UCSD-AML1 (cell line): ENCODE data around the gene HIRIP3.
"Not testable (repeated sequence)": the region's sequence is repeated elsewhere in the genome, so short reads cannot be mapped to it uniquely, and the experiment has no call there.

Experiments used
- DNase-seq: peaks from one replicate; lab custom pipeline; 2025; ENCODE audit not compliant: unreplicated experiment; lab: John Stamatoyannopoulos, UW

The HIRIP3 gene, protein sequence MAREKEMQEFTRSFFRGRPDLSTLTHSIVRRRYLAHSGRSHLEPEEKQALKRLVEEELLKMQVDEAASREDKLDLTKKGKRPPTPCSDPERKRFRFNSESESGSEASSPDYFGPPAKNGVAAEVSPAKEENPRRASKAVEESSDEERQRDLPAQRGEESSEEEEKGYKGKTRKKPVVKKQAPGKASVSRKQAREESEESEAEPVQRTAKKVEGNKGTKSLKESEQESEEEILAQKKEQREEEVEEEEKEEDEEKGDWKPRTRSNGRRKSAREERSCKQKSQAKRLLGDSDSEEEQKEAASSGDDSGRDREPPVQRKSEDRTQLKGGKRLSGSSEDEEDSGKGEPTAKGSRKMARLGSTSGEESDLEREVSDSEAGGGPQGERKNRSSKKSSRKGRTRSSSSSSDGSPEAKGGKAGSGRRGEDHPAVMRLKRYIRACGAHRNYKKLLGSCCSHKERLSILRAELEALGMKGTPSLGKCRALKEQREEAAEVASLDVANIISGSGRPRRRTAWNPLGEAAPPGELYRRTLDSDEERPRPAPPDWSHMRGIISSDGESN

DNA sequence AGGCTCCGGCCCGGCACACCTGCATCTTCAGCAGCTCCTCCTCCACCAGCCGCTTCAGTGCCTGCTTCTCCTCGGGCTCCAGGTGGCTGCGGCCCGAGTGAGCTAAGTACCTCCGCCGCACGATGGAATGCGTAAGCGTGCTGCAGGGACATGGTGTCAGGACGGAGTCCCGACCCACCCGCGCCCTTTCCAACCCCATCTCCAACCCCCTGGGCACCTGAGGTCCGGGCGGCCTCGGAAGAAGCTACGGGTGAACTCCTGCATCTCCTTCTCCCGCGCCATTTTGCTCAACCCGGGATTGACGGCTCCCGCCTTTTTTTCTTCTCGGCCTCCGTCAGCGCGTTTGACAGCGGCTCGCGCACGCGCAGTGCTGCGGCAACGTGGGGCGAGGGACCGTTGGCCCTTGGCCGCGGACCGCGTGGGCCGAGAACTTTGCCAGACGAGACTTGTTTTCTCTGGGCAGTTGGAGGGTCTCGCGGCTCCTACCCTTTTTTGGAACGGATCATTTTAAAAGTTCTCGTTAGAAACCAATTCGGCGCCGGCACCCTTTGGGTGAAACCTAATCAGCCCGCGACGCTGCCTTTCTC lies at the start of gene HIRIP3:
HIRIP3 (minus strand) TSS at position 294 of the 587 bp plus-strand sequence; CDS start at position 282, 12 bp downstream.
- DNase-seq, result peak; percentile 83

DNA sequence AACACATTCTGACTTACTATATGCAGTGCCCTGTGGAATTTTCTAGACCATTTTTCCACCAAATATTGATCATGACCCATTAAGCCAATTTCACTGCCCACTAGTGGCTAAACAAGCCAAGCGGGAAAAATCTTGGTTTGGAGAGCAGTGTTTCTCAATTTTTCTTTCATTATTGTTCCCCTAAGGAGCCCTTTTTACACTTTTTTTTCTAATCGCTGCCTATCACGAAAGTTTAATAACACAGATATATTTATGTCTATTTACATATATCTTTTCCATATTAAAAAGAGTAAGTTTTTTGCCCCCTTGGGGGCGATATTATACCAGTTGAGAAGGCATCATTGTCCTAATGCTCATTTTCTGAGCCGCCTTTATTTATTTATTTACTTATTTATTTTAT lies 46.4 kb upstream of the HIRIP3 start:
- no peak for DNase-seq

DNA sequence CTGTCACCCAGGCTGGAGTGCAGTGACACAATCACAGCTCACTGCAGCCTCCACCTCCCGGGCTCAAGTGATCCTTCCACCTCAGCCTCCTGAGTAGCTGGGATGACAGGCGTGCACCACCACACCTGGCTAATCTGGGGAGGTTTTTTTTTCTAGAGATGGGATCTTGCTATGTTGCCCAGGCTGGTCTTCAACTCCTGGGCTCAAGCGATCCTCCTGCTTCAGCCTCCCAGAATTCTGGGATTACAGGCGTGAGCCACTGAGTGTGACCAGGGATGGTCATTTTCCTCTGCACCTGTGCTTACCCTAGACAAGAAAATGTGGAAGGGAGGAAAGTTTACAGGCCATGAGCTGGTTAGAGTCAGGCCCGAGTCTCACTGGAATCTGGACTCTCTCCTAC lies 45.3 kb upstream of the HIRIP3 start:
- not testable (repeated sequence) for DNase-seq

DNA sequence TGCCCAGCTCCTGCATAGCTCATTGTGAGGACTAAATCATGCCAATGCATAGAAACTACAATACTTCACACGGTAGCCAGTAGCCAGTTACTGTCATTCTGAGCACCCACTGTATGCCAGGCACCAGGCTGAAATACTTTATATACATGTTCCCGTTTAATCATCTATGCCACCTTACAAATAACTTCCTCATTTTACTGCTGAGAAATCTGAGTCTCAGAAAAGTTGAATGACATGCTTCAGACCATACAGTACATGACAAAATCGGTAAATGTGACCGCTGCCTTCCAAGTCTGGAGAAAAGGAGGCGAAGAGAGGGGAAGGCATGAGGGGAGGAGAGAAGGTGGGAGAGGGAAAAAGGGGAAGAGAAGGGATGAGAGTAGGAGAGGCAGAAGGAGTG lies 44.8 kb upstream of the HIRIP3 start:
- DNase-seq, result no peak

DNA sequence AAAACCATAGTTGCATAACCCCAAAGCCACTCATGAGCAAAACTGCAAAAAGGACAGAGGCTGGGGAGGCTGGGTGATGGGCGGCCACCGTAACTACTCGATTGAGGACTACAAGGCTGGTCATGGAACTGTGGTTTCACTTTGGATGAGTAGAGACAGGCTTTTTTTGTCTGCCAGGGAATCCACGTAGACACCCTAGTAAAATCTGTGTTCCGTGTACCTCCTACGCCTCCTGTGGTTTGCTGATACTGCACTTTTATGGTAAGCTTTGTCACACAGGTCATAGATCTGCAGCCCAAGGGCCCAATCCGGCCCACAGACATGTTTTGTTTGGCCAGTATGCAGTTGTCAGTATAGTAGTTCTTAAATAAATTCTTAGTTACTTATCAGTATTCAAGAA lies 37.9 kb upstream of the HIRIP3 start:
- no peak for DNase-seq

DNA sequence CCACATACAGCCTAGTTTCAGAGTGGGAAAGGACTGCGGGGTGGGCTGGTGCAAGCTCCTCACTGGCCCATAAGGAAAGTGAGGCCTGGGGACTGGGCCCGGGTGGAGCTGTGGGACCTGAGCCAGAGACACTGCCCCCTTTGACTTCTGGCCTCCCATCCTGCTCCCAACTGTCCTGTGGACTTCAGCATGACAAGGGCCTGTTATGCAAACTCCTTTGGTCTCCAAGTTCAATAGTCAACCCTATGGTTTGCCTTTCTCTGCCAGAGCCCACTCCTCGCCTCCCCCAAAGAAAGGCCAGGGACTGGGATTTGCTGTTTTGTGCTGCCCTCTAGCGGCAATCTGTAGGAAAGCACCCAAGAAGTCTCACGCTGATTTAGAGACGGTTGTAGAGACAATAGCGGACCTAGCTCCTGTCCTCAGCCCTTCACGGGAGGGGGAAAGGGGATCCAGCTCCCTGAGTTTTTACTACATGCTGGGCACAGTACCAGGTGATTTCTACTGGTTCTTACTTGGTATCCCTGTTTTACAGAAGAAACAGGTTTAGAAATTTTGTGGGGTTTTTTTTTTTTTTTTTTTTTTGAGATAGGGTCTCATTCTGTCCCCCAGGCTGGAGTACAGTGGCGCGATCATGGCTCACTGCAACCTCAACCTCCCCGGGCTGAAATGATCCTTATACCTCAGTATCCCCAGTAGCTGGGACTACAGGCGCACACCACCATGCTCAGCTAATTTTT lies 36.8 kb upstream of the HIRIP3 start:
- DNase-seq, result peak; percentile 54

DNA sequence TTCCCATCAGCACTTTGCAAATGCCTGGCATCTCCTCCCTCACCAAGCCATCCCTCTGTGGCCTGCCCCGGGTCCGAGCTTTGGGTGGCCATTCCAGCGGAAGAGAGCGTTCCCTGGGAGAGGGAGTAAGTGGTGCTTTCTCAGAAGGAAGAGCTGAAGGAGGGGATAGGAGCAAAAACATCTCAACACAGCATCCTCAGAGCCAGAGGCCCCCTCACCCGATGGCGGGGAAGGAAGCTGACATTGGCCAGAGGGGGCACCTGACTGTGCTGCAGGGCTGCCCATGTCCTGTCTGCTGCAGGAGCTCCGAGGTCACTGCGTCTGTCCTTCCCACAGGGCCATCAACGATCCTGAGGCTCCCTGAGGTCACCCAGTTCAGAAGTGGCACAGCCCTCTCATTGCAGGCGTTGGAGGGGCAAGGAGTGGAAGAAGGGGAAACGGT lies 36.1 kb upstream of the HIRIP3 start:
- no peak for DNase-seq

DNA sequence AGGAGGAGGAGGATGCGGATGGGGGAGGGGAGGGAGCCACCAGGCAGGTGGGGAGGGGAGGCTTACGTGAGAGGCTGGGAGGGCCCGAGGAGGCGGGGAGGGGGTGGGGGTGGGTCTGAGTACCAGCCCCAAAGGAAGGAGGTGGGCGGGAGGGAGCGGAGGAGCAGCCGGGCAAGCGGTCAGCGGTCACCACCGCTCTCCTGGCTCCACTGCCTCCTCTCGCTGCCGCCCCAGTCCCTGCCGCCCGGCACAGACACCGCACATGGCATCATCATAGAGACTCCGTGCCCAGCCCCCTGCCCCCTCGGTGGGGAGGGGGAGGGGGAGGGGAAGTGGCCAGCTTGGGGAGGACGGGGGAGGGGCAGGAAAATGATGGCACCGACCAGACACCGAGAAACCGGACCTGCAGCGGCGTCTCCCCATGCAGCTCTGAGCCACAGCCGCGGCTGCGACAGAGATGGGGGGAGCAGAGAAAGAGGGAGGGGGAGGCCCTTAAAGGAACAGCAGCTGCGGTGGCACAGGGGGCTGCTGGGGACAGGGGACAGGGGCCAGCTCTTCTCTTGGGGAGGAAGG lies 35.5 kb upstream of the HIRIP3 start, which contains the start of gene TLCD3B:
TLCD3B (minus strand) TSS at position 431 of the 573 bp plus-strand sequence. CDS start 744 bp downstream, outside the sequence.
- DNase-seq, result no peak

DNA sequence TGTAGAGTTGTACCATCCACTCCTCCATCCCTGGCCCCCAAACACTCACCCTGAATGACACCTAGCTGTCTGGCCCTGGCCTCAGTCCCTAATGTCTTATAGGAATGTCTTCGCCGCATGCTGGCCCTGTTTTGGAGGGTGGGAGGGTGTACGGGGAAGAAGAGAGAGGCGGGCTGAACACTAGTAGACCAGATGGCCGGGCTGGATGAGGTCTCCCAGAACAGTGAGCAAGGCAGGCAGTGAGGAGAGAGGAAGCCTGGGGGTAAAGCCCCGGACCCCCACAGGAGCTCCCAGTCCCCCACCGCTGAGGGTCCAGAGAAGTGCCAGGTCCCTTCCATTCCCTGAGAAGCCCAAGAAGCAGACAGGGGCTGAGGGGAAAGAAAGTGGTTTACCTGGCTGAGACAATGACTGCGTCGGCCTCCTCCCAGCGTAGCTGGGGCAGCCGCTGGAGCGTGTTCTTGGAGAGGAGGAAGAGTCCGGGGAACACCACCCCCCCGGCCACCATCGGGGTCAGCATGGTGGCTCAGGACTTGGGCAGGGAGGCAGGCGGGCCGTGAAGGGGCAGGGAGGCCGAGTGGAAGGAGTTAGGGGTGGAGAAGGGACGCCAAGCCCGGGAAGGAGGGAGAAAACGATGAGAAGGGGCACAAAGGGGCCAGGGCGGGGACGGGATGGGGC lies 34.7 kb upstream of the HIRIP3 start:
- no peak for DNase-seq

DNA sequence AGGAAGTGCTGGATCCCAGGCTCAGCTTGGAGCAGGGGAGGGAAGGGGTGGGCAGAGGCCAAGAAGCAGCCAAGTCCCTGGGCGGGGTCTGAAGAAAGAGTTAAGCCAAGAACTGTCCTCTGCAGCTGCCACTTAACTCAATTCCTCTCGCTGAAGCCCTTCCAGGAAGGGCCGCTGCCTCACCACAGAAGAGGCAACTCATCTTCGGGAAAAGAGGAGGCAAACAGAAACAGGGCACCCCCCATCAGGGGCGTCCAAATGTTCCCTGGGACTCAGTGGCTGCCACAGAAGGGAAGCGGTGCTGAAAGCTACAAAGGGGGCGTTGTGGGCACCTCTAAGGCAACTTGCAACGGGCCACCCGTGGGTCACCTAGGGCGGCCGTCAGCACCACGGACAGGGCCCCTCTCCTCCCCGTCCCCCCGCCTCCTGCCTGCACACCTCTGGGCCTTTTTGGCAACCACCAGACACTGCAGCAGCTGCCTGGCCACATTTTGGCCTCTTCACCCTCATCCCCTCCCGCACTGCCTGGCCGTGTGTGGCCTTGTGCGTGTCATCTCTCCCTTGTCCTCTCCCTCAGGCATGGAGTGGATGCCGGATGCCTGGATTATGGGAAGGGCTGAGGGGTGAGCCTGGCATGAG lies 33.1 kb upstream of the HIRIP3 start:
- peak; percentile 48 for DNase-seq

DNA sequence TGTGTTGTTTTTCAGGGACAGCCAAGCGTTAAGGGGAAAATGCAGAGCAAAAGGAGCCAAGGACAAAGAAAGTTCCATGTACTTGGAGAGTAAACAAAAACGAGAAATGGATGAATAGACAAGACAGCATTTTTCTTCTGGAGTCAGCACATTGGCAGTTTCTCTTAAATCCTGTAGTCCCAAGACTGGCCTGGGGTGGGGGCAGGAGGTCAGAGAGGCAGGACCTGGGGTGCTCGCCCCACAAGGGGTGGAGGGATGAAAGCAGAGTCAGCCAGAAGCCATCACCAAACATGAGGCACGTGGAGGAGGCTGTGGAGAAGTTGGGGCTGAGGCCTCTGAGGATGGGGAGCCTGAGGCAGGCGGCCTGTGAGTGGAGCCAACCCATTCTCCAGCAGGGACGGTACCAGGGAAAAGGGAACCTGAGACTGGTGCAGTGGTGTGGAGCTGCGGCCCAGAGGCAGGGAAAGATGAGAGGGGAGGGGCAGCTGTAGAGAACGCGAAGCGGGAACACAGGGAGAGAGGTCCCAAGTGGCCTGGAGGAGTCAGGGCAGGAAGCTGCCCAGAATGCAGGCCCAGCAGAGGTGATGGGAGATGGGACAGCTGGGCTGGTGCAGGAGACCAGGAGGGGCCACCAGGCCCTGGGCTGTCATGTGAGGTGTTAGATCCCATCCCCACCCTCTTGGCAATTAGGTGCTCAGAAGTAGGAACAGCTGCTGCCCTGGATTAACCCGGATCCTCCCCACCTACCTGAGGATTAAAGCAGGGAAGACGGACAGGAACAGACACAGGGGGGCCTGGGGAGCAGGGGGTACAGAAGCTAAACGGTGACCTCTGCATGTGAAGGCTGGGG lies 32.4 kb upstream of the HIRIP3 start:
- no peak for DNase-seq

DNA sequence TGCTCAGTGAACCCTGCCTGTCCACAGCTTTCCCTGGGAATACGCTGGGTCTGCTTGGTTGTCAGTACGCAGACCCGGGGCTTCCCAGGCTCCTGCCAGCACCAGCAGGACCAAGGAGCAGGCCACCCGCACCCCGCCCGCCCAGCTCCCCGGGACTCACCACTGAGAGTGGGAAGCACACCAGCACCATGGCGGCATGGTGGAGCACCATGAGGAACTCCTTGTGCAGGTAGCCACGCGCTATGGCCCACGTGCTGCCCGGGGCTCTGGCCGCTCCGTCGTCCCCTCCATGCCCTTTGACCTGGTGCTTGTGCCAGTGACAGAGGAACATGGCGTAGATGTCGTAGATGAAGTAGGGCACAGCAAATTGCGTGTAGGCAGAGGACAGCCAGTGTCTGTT lies 31.0 kb upstream of the HIRIP3 start:
- DNase-seq, result no peak

DNA sequence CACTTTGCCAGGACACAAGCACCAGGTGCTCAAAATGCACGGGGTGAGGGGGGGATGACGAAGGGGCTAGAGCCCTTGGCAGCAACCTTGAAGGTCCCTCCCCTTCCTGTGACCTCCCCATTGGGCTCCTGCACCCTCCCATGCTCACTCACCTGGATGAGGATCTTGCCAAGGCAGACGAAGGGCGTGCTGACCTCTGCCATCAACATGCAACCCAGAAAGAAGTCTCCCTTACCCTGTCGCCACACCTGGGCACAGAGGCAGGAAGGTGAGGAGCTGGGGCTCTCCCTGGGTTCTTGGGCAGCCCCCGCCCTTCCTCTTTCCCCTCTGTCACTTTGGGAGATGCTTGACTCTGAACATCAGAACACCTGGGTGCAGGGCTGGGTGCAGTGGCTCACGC lies 30.2 kb upstream of the HIRIP3 start:
- no peak for DNase-seq

DNA sequence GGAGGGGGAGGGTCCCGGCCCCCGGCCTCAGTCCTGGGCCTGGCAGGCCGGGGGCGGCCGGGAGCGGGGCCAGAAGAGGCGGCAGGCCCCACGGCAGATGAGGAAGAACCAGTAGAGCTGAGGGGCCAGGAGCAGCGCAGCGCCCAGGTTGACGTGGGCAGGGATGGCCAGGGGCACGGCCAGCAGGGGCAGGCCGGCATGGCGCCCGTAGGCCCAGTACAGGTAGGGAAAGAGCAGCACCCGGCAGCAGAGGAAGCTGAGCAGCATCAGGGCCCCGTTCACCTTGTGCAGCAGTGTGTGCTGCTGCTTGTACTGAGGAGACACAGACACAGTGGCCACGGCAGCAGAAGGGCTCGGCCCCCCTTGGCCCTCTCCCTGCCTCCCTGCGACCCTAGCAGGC lies 29.7 kb upstream of the HIRIP3 start:
- DNase-seq, result no peak

DNA sequence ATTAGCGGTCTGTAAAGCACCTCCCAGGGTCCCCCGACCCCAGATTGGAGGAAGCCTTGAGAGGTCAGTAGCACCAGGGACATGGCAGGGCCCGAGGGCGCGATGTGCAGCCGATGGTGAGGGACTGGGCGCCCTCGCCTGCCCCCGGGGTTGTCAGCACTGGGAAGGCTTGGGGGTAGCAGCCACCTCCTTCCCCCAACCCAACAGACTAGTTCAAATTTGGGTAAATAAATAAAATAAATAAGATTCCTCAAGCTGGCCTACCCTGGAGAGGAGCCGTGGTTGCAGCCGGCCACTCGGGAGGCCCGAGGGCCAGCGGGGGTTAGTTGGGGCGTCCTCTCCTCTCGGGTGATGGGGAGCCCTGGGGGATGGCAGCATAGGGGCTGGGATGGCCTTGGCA lies 29.0 kb upstream of the HIRIP3 start:
- no peak for DNase-seq

DNA sequence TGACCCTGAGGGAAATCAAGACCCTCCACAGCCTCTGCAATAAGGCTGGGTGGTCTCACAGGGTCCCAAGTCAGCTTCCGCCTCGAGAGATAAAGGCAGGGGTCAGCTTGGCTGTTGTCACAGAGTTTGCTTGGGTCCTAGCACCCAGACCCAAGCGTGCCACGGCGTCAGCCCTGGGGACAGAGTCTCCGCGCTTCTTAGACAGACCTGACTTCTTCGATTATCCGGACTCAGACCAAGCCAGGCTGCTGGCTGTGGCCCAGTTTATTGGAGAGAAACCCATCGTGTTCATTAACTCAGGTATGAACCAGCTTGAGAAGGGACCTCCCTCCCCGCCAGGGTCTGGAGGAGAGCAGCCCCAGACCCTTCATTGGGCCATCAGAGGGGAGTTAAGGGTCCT lies 28.2 kb upstream of the HIRIP3 start:
- DNase-seq, result no peak

DNA sequence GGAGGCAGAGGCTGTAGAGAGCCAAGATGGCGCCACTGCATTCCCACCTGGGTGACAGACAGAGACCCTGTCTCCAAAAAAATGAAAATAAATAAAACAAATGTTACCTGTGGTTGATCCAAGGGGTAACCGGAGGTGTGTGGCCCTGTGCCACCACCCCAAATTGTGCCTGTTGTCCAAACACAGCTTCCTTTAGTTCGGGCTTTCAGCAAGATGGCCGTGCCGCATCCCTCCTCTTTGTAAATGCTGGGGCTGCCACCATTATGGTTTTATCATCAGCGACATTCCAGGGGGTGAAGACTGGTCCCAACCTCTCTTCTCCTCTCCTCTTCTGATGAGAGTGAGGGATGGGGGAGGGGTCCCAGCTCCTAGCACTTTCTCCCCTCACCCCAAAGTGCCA lies 27.5 kb upstream of the HIRIP3 start, which contains the start of gene C16orf92:
C16orf92 (plus strand) TSS at position 312 of the 400 bp plus-strand sequence. CDS start 143 bp downstream, outside the sequence.
- DNase-seq, result no peak

DNA sequence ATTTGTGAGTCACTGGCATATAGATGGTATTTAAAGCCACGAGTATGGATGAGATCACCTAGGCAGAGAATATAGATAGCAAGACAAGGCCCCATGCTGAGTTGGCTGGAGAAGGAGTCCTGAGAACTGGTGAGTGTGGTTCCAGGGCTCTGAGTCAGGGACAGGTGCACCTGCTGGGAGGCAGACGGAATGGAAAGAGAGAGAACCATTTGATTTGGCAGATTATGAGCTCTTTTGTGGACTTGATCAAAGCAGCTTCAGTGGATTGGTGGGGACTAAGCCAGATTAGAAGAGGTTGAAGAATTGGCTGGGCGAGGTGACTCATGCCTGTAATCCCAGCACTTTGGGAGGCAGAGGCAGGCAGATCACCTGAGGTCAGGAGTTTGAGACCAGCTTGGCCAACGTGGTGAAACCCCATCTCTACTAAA lies 23.3 kb upstream of the HIRIP3 start:
- no peak for DNase-seq

DNA sequence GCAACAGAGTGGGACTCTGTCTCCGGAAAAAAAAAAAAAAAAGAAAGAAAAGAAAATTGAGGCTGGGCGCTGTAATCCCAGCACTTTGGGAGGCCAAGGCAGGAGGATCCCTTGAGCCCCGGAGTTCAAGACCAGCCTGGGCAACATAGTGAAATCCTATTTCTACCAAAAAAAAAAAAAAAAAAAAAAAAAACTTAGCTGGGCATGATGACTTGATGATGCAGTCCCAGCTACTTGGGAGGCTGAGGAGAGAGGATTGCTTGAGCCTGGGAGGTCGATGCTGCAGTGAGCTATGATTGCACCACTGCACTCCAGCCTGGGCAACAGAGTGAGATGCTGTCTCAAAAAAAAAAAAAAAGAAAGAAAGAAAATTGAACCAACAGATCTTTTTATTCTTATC lies 22.5 kb upstream of the HIRIP3 start:
- DNase-seq, result not testable (repeated sequence)
